ENCODE measurements around the gene MYOZ1.
"Not testable (repeated sequence)": the region's sequence is repeated elsewhere in the genome, so short reads cannot be mapped to it uniquely, and the experiment has no call there.

MYOZ1 gene
- 0 reads per million in 3 donors for total RNA-seq

DNA sequence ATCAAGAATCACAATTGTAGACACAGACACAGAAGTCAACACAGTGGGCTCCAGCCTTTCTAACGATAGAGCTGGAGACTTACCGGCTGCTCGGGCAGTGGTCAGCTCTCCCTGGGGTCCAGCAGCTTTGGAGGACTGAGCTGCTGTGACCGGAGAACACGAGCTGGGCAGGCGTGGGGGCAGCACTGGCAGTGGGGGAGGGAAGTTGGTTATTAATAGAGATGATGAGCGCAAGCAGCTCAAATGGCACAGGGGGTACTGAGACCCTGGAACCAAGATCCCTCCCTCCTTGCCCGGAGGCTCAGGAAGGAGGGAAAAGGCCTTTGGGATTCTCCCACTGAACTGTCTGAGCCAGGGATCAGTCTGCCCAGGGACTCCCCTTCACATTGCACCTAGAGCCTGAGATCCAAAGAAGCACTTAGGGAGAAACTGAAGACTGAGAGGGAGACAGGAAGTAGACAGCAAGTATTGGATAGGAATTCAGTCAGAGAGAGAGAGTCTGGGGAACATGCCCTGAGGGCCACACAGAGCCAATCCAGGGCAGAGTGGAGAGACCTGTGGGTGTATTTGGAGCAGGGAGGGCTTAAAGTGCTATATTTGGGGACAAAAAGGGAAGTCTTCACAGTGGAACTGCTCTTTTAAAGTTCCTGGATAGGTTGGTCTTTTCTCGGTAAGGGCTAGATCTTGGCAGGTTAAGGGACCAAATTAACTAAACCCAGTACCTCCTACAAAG is at the start of gene MYOZ1:
Gene MYOZ1 (minus strand): TSS at position 147 of the 733 bp plus-strand sequence. CDS start 1,457 bp downstream, outside the sequence.
- Histone ChIP-seq H3K27me3 (replicated peaks; ENCODE audit: control insufficient read depth, insufficient read depth, low read length, poor library complexity, severe bottlenecking) (no peaks in the 10 kb centered on the region), H3K27ac (ENCODE audit: insufficient read depth, low read length, poor library complexity, severe bottlenecking) (no peak within 1 kb of the TSS), H3K4me3 (ENCODE audit: insufficient read depth, low read depth, low read length, poor library complexity, severe bottlenecking) (no peak within 1 kb of the TSS), H3K9me3 (ENCODE audit: control insufficient read depth, low read length) (no peaks in the 10 kb centered on the region), H3K4me1 (ENCODE audit: control insufficient read depth, insufficient read depth, low read length, poor library complexity, severe bottlenecking) (no peaks in the 10 kb centered on the region), H3K36me3 (ENCODE audit: control insufficient read depth, insufficient read depth, low read length) (no peaks in the 10 kb centered on the region)
- no peak for DNase-seq

DNA sequence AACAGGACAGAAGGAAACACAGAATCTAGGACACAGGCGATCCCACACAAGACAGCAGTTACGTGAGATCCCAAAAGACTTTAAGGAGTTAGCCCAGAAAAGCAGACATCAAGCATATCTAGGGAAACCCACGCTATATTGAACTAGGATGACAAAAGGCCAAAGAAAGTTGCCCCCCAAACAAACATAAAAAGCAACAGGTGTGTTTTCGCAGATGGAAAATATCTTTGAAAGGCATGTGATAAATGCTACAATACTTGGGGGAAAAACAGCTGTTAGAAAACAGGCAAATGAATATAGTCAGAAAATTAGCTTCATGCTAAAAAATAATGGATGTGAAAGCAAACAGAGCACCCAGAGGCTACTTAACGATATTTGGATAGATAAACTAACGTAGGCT is 49.5 kb upstream of the MYOZ1 start:
- not testable (repeated sequence) for H3K27me3 ChIP-seq (replicated peaks; ENCODE audit: control insufficient read depth, insufficient read depth, low read length, poor library complexity, severe bottlenecking); H3K4me3 ChIP-seq (ENCODE audit: insufficient read depth, low read depth, low read length, poor library complexity, severe bottlenecking); H3K36me3 ChIP-seq (ENCODE audit: control insufficient read depth, insufficient read depth, low read length); H3K27ac ChIP-seq (ENCODE audit: insufficient read depth, low read length, poor library complexity, severe bottlenecking); DNase-seq; H3K9me3 ChIP-seq (ENCODE audit: control insufficient read depth, low read length); H3K4me1 ChIP-seq (ENCODE audit: control insufficient read depth, insufficient read depth, low read length, poor library complexity, severe bottlenecking)

GRCh38 chr10:73689596-73689995 is 48.3 kb upstream of the MYOZ1 start:
- H3K9me3 ChIP-seq (ENCODE audit: control insufficient read depth, low read length), result not testable (repeated sequence)

GRCh38 chr10:73687641-73688040 is 46.4 kb upstream of the MYOZ1 start:
- not testable (repeated sequence) for H3K9me3 ChIP-seq (ENCODE audit: control insufficient read depth, low read length); H3K4me3 ChIP-seq (ENCODE audit: insufficient read depth, low read depth, low read length, poor library complexity, severe bottlenecking); DNase-seq; H3K4me1 ChIP-seq (ENCODE audit: control insufficient read depth, insufficient read depth, low read length, poor library complexity, severe bottlenecking); H3K27ac ChIP-seq (ENCODE audit: insufficient read depth, low read length, poor library complexity, severe bottlenecking); H3K27me3 ChIP-seq (replicated peaks; ENCODE audit: control insufficient read depth, insufficient read depth, low read length, poor library complexity, severe bottlenecking); H3K36me3 ChIP-seq (ENCODE audit: control insufficient read depth, insufficient read depth, low read length)

More at GRCh38 chr10:73689596-73689995, 48.3 kb upstream of the MYOZ1 start:
- not testable (repeated sequence) for H3K4me1 ChIP-seq (ENCODE audit: control insufficient read depth, insufficient read depth, low read length, poor library complexity, severe bottlenecking); H3K36me3 ChIP-seq (ENCODE audit: control insufficient read depth, insufficient read depth, low read length); H3K27ac ChIP-seq (ENCODE audit: insufficient read depth, low read length, poor library complexity, severe bottlenecking); H3K27me3 ChIP-seq (replicated peaks; ENCODE audit: control insufficient read depth, insufficient read depth, low read length, poor library complexity, severe bottlenecking); H3K4me3 ChIP-seq (ENCODE audit: insufficient read depth, low read depth, low read length, poor library complexity, severe bottlenecking); DNase-seq

DNA sequence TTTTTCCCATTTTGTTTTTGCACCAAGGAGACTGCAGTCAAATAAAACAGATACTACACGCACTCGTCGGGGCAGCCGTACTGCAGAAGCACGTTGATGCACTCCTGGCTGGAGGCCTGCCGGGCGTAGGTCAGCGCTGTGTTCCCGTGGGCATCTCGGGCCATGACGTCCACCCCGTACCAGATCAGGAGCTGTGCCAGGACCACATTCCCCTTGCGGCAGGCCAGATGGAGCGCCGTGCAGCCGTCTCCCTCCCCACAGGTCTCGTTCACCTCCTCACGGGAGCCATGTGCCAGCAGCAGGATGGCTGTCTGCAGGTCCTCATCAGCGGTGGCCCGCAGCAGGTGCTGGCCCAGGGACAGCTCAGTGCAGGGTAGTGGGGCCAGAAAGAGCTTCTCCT is 33.3 kb upstream of the MYOZ1 start:
- H3K36me3 ChIP-seq (ENCODE audit: control insufficient read depth, insufficient read depth, low read length); DNase-seq: not testable (repeated sequence)

GRCh38 chr10:73668378-73668777 is 27.1 kb upstream of the MYOZ1 start:
- not testable (repeated sequence) for H3K4me1 ChIP-seq (ENCODE audit: control insufficient read depth, insufficient read depth, low read length, poor library complexity, severe bottlenecking); H3K36me3 ChIP-seq (ENCODE audit: control insufficient read depth, insufficient read depth, low read length); H3K4me3 ChIP-seq (ENCODE audit: insufficient read depth, low read depth, low read length, poor library complexity, severe bottlenecking); H3K27me3 ChIP-seq (replicated peaks; ENCODE audit: control insufficient read depth, insufficient read depth, low read length, poor library complexity, severe bottlenecking); H3K27ac ChIP-seq (ENCODE audit: insufficient read depth, low read length, poor library complexity, severe bottlenecking); H3K9me3 ChIP-seq (ENCODE audit: control insufficient read depth, low read length); DNase-seq

More for the DNA sequence above, 33.3 kb upstream of the MYOZ1 start:
- not testable (repeated sequence) for H3K4me1 ChIP-seq (ENCODE audit: control insufficient read depth, insufficient read depth, low read length, poor library complexity, severe bottlenecking); H3K4me3 ChIP-seq (ENCODE audit: insufficient read depth, low read depth, low read length, poor library complexity, severe bottlenecking); H3K27me3 ChIP-seq (replicated peaks; ENCODE audit: control insufficient read depth, insufficient read depth, low read length, poor library complexity, severe bottlenecking); H3K27ac ChIP-seq (ENCODE audit: insufficient read depth, low read length, poor library complexity, severe bottlenecking); H3K9me3 ChIP-seq (ENCODE audit: control insufficient read depth, low read length)

GRCh38 chr10:73666153-73666809 is 25.0 kb upstream of the MYOZ1 start:
- DNase-seq; H3K27me3 ChIP-seq (replicated peaks; ENCODE audit: control insufficient read depth, insufficient read depth, low read length, poor library complexity, severe bottlenecking); H3K4me3 ChIP-seq (ENCODE audit: insufficient read depth, low read depth, low read length, poor library complexity, severe bottlenecking); H3K36me3 ChIP-seq (ENCODE audit: control insufficient read depth, insufficient read depth, low read length); H3K9me3 ChIP-seq (ENCODE audit: control insufficient read depth, low read length); H3K27ac ChIP-seq (ENCODE audit: insufficient read depth, low read length, poor library complexity, severe bottlenecking); H3K4me1 ChIP-seq (ENCODE audit: control insufficient read depth, insufficient read depth, low read length, poor library complexity, severe bottlenecking): not testable (repeated sequence)

DNA sequence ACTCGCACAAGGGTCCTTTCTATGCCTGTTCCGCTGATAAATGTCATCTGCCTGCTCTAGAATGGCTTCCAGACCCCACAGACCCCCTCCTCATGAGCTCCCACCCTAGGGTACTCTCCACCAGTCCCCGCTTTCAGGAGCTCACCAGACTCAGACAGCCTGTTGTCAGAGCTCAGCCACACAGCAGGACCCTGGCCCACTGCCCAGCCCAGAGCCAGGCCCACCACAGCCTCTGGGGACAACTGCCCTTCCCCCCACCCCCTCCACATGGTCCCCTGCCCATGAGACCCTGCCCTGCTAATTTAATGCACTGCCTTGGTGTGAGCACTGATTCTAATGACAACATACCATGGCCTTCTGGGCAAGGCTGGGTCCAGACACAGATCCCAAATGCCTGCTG is 24.3 kb upstream of the MYOZ1 start:
- not testable (repeated sequence) for H3K9me3 ChIP-seq (ENCODE audit: control insufficient read depth, low read length); H3K4me3 ChIP-seq (ENCODE audit: insufficient read depth, low read depth, low read length, poor library complexity, severe bottlenecking); H3K36me3 ChIP-seq (ENCODE audit: control insufficient read depth, insufficient read depth, low read length); H3K4me1 ChIP-seq (ENCODE audit: control insufficient read depth, insufficient read depth, low read length, poor library complexity, severe bottlenecking); DNase-seq; H3K27ac ChIP-seq (ENCODE audit: insufficient read depth, low read length, poor library complexity, severe bottlenecking); H3K27me3 ChIP-seq (replicated peaks; ENCODE audit: control insufficient read depth, insufficient read depth, low read length, poor library complexity, severe bottlenecking)

- H3K27ac ChIP-seq (ENCODE audit: insufficient read depth, low read length, poor library complexity, severe bottlenecking); H3K4me3 ChIP-seq (ENCODE audit: insufficient read depth, low read depth, low read length, poor library complexity, severe bottlenecking); H3K4me1 ChIP-seq (ENCODE audit: control insufficient read depth, insufficient read depth, low read length, poor library complexity, severe bottlenecking); DNase-seq; H3K27me3 ChIP-seq (replicated peaks; ENCODE audit: control insufficient read depth, insufficient read depth, low read length, poor library complexity, severe bottlenecking); H3K36me3 ChIP-seq (ENCODE audit: control insufficient read depth, insufficient read depth, low read length); H3K9me3 ChIP-seq (ENCODE audit: control insufficient read depth, low read length): not testable (repeated sequence)
These were observed 23.1 kb upstream of the MYOZ1 start for GRCh38 chr10:73664156-73665040.

GRCh38 chr10:73663621-73664020 is 22.3 kb upstream of the MYOZ1 start:
- H3K27me3 ChIP-seq (replicated peaks; ENCODE audit: control insufficient read depth, insufficient read depth, low read length, poor library complexity, severe bottlenecking); H3K27ac ChIP-seq (ENCODE audit: insufficient read depth, low read length, poor library complexity, severe bottlenecking); DNase-seq; H3K36me3 ChIP-seq (ENCODE audit: control insufficient read depth, insufficient read depth, low read length); H3K4me3 ChIP-seq (ENCODE audit: insufficient read depth, low read depth, low read length, poor library complexity, severe bottlenecking); H3K4me1 ChIP-seq (ENCODE audit: control insufficient read depth, insufficient read depth, low read length, poor library complexity, severe bottlenecking); H3K9me3 ChIP-seq (ENCODE audit: control insufficient read depth, low read length): not testable (repeated sequence)

Data from effector memory CD4-positive, alpha-beta T cell (primary cell).